Measurements from ENCODE around the gene FSTL4. TPM values are rescaled to one million over a fixed set of nuclear protein-coding genes. Genes with fewer than 3 reads are reported as not detected.

FSTL4 gene
- total RNA-seq, 1 donor from 2014 or later = 0.11 TPM

- no peak for DNase-seq (ENCODE audit: low read depth)
Observed at GRCh38 chr5:133430095-133430494, 182.2 kb downstream of the FSTL4 start.

- DNase-seq (ENCODE audit: low read depth) = no peak
Observed at GRCh38 chr5:133429046-133429445, 183.3 kb downstream of the FSTL4 start.

DNA sequence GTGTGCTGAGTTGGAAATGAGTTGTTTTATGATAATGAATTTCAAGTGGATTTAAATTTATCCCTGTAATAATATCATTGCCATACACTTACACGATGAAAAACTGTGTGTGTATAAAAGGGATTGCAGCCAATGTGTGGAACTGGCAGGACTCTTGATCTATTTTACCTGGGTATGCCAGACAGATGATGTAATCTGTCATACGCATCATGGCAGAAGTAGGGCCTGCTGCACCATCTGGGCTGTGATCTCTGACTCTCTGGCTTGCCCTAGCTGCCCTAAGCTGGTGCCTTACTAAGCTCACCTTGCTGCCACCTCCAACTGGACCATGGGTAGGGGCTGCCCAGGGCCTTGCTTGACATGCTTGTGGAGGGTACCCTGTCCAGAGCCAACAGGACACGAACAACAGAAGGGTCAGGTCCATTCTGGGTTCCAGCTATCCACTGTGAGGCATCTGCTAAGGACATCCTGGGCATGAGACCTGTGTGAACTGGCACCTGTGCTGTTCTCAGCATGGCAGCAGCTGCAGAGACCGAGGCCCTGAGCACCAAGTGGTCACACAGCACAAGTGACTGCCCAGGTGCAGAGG lies 184.2 kb downstream of the FSTL4 start:
- DNase-seq (ENCODE audit: low read depth) = no peak

- no peak for DNase-seq (ENCODE audit: low read depth)
Observed at GRCh38 chr5:133427121-133427777, 185.1 kb downstream of the FSTL4 start.

DNA sequence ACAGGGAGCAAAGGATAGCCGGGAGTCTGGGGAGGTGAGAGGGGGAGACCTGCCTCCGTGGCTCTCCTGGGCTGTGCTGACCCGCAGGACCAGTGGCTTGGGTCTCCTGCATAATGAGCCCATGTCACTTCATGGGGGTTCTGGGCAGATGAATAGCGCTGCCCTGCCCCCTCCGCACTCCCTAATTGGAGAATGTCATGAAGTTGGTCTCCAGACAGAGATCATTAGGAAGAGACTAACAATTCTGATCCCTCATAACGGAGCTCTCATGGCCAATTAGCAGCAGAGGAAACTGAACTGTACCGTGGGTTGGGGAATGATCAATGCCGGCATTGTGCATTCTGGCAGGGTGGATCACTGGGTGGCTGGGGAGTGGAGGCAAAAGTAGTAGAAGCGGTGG lies 186.1 kb downstream of the FSTL4 start:
- no peak for DNase-seq (ENCODE audit: low read depth)

GRCh38 chr5:133425764-133426163 lies 186.6 kb downstream of the FSTL4 start:
- DNase-seq (ENCODE audit: low read depth) = no peak

DNA sequence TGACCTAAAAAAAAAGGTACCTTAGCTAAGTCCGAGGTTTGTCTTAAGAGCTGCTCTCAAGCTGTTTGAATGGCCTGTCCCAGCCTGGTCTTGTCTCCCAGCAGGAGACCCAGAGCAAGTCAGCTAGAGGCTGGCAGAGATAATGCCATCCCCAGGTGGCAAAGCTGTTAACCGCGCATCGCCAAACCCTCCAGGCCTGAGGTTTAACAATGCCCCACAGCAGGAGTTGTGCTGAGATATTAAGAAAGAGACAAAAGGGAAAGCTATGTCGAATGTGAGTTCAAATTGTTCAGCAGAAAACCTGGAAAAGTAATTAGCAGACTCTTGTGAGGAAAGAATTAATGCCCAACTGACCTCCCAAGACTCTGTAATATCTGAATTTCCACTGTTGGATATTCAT lies 187.1 kb downstream of the FSTL4 start:
- DNase-seq (ENCODE audit: low read depth) = no peak

- DNase-seq (ENCODE audit: low read depth) = peak; percentile 41
Observed at GRCh38 chr5:133423618-133424282, 188.6 kb downstream of the FSTL4 start.

GRCh38 chr5:133423011-133423617 lies 189.2 kb downstream of the FSTL4 start:
- no peak for DNase-seq (ENCODE audit: low read depth)

GRCh38 chr5:133421806-133422205 lies 190.5 kb downstream of the FSTL4 start:
- DNase-seq (ENCODE audit: low read depth) = no peak

- peak; percentile 22 for DNase-seq (ENCODE audit: low read depth)
Observed at GRCh38 chr5:133421394-133421793, 190.9 kb downstream of the FSTL4 start.

DNA sequence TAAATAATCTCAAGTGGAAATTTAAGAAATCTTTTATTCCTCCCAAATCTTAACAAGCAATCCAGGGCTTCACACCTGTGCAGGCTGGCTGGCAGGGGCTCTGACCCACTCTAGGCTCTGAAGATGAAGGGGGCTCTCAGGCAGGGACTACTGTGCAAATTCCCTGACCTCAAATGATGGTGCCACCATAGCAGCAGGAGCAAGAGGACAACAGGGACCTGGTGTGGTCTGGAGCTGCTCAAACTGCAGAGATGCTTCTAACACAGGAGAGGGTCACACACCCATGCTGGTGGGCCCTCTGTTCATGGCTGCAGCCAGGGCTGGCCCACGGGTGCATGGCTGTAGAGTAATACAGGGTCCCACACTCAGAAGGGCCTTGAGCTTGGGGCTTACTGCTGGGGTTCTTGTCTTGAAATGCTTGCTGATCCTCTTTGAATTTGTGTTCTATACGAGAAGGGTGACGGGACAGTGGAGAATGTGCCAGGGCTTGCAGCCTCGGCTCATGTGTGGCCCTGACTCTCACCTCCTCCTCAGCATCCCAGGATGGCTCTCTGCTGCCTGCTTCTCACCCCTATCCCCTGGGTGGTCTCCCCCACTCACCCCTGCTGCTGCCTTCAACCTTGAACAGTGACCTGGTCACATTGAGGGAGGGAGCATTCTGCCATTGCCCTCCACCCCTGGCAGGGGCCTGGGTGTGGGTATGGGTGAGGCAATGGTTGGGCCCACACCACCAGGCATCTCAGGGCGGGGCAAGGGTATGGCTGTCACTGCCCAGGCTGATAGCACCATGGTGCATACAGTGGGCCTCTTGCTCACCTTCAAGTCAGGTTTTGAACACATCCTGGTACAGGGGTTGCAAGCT lies 191.7 kb downstream of the FSTL4 start:
- no peak for DNase-seq (ENCODE audit: low read depth)

DNA sequence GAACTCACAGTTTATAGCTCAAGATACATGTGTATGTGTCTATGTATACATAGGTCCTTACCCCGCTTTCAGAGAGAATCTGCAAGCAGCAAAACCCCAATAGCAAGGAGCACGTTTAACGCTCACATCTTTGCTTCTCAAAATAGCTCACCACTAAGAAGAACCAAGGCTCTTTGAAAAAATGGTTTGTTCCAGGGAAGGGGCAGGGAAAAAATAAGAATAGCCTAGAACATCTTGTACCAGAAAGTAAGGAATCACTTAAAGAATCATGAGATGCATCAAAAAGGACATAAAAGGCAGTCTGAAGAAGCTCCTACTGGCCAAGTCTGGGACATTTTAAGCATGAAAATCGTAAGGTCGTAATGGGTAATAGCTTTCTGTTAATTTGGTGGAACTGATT lies 196.4 kb downstream of the FSTL4 start:
- DNase-seq (ENCODE audit: low read depth) = no peak

GRCh38 chr5:133415506-133415905 lies 196.8 kb downstream of the FSTL4 start:
- DNase-seq (ENCODE audit: low read depth) = no peak

DNA sequence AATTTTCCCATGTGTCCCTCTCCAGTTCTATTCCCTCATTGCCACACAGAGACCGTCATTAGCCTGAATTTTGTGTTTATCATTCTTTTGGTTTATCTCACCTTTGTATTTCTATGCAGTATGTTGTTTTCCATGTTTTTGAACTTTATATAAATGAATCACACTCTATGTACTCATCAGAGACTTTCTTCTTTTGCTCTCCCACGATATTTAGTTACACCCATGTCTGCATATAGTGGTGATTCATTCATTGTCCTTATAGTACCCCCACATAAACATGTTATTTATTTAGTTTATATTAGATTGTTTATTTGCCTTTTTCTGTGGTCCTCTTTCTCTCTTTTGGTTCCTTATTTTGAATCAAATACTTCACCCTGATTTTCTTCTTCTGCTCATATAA lies 199.7 kb downstream of the FSTL4 start:
- no peak for DNase-seq (ENCODE audit: low read depth)

- no peak for DNase-seq (ENCODE audit: low read depth)
Observed at GRCh38 chr5:133410335-133410828, 202.0 kb downstream of the FSTL4 start.

DNA sequence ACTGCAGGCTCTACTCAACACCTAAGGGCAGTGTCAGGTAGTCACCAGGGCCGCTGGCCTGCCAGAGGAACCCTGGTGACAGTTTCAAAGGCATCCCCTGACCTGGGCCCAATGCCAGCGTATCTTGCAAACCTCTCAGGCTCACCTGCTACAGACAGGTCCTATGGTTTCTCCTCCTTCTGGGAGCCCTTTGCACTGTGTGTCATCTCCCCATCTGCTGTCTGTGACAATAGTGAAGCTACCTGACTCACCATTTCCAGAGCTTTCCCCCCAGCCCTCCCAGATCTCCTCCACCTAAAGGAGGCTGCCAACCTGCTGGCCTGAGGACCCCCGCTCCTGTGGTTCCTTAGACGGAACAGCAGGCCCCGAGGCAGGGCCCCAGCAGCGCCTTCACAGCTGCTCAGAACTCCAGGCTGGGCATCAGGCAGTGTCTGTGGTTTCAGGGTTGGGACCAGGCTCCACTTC lies 203.1 kb downstream of the FSTL4 start:
- DNase-seq (ENCODE audit: low read depth) = no peak

DNA sequence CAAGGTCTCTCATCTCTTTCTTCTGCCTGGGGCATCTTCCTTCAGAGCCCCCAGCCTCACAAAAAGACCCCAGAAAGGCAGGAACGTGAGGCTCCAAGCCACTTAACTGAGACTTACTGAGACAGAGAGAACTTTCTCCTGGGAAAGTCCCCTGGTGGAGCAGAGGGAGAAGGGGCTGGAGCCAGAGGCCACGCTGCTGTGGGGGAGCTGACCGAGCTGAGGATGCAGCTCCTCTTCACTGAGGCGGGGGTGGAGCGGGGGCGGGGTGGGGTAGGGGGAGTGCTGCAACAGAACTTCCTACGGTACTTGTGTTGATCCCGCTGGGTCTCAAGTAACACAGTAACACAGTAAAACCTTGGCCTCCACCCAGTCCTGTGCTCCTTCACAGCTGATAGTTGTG lies 204.0 kb downstream of the FSTL4 start:
- no peak for DNase-seq (ENCODE audit: low read depth)

GRCh38 chr5:133406977-133407632 lies 205.2 kb downstream of the FSTL4 start:
- no peak for DNase-seq (ENCODE audit: low read depth)

GRCh38 chr5:133406208-133406976 lies 205.9 kb downstream of the FSTL4 start:
- DNase-seq (ENCODE audit: low read depth) = no peak

Measured in myocyte (in vitro differentiated cells).